CD4-positive, alpha-beta T cell treated with Interleukin-6 for 4 hours (primary cell): ENCODE data around the gene SDHAF4.
"Not testable (repeated sequence)": the region's sequence is repeated elsewhere in the genome, so short reads cannot be mapped to it uniquely, and the experiment has no call there.

Experiments used
- DNase-seq: peaks from one replicate; pipeline ENCODE4 v3.0.0-alpha.2; 2020; ENCODE audit warnings: mixed read lengths

The SDHAF4 gene

GRCh38 chr6:70593118-70593486, 26.4 kb downstream of the SDHAF4 start:
- DNase-seq, result no peak

- no peak for DNase-seq
These were observed 32.5 kb downstream of the SDHAF4 start for GRCh38 chr6:70599187-70599586.

DNA sequence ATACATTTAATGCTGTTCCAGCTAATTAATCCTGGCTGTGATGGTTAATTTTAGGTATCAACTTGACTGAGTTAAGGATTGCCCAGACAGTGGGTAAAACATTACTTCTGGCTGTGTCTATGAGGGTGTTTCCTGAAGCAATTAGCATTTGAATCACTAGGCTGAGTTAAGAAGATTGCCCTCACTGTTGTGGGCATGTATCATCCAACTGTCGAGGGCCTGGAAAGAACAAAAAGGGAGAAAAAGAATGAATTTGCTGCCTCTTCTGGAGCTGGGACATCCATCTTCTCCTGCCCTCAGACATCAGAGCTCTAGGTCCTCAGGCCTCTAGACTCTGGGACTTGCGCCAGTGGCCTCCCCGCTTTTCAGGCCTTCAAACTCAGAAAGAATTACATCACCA, 34.3 kb downstream of the SDHAF4 start:
- no peak for DNase-seq

GRCh38 chr6:70604254-70604653, 37.5 kb downstream of the SDHAF4 start:
- no peak for DNase-seq

GRCh38 chr6:70607371-70607770, 40.6 kb downstream of the SDHAF4 start:
- not testable (repeated sequence) for DNase-seq

- DNase-seq, result not testable (repeated sequence)
These were observed 42.5 kb downstream of the SDHAF4 start for GRCh38 chr6:70609181-70609580.

DNA sequence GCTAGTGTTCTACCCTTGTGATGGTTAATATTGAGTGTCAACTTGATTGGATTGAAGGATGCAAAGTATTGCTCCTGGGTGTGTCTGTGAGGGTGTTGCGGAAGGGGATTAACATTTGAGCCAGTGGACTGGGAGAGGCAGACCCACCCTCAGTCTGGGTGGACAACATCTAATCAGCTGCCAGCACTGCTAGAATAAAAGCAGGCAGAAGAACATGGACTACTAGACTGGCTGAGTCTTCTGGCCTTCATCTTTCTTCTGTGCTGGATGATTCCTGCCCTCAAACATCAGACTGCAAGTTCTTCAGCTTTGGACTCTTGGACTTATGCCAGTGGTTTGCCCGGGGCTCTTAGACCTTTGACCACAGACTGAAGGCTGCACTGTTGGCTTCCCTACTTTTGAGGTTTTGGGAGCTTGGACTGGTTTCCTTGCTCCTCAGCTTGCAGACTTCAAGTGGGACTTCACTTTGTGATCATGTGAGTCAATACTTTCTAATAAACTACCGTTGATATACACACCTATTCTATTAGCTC, 50.1 kb downstream of the SDHAF4 start:
- DNase-seq, result no peak

DNA sequence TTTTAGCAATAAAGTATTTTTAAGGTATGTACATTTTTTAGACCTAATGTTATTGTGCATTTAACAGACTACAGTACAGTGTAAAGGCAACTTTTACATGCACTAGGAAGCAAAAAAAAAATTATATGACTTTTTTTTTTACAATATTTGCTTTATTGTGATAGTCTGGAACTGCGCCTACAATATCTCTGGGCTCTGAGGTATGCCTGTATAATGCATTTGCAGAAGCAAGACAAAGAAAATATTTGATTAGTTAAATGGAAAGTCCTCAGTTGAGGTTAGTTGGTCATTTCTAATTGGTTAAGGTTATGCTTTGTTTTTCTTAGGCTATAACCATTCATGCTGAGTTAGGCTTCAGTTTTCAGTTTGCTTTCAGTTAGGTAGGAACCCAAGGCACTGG, 54.0 kb downstream of the SDHAF4 start:
- DNase-seq, result no peak

DNA sequence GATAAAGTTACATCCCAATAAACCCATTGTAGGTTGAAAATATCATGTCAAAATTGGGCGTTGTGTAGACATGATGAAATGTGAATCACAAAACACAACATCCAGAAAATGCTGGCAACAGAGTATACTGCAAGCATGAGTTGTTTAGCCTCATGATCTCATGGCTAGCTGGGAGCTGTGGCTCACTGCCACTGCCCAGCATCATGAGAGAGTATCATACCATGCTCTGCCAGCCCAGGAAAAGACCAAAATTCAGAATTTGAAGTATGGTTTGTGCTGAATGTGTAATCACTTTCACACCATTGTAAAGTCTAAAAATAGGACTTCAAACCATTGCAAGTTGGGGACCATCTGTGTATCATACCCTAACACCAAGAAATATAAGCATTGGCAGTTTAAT, 55.7 kb downstream of the SDHAF4 start:
- DNase-seq, result no peak

GRCh38 chr6:70625436-70625835, 58.7 kb downstream of the SDHAF4 start:
- no peak for DNase-seq

DNA sequence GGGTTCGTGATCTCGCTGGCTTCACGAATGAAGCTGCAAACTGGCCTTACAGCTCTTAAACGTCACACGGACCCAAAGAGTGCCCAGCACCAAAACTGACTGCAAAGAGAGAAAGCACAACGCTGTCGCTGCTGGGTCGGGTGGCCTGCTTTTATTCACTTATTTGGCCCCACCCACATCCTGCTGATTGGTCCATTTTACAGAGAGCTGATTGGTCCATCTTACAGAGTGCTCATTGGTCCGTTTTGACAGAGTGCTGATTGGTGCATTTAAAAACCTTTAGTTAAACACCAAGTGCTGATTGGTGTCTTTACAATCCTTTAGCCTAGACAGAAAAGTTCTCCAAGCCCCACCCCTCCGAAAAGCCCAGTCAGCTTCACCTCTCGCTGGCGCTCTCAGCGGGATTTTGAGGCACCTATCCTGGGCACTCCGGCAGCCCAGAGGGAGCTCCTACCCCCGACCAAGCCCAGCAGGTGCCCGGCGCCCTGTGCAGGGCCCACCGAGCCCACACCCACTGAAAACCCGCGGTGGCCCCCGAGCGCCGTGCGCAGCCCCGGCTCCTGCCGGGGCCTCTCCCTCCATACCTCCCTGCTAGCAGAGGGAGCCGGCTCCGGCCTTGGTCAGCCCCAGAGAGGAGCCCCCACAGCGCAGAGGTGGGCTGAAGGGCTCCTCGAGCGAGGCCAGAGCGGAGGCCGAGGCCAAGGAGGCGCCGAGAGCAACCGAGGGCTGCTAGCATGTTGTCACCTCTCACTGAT, 60.9 kb downstream of the SDHAF4 start:
- no peak for DNase-seq

- DNase-seq, result no peak
These were observed 63.2 kb downstream of the SDHAF4 start for GRCh38 chr6:70629929-70630328.

DNA sequence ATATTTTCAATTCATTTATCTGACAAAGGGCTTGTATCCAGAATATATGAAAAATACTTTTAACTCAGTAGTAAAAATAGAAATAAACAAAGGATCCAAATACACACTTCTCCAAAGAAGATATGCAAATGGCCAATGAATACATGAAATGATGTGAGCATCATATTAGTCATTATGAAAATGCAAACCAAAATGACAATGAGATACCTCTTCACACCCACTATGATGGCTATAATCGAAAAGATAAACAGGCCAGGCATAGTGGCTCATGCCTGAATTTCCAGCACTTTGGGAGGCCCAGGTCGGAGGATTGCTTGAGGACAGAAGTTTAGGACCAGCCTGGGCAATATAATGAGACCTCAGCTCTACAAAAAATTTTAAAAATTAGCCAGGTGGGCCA, 67.1 kb downstream of the SDHAF4 start:
- no peak for DNase-seq

DNA sequence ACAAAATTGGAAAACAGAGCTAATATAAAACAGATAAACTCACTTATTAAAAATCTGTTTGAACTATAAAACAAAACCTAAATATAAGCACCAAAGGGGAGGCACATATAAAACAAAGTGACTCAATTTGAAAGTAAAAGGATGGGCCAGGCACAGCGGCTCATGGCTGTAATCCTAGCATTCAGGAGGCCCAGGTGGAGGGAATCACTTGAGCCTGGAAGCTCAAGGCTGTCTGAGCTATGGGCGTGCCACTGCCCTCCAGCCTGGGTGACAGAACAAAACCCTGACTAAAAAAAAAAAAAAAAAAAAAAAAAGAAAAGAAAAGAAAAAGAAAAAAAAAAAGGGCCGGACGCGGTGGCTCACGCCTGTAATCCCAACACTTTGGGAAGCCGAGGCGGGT, 69.9 kb downstream of the SDHAF4 start:
- DNase-seq, result no peak

DNA sequence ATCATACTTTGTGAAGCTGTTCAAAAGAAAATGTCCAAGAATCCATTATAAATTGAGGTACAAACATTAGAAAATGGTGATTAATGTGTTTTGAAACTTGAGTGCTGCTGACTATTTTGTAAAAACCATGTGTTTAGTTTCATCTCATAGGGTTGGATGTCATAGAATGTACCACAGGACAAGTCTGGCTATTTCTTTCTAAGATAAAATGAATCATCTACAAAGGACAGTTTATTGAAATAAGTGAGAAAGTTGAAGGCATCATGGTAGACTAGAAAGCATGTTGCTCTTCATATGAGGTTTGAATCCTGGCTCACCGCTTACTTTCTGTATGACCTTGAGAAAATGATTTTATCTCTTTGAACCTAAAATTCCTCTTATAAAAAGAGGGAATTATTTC, 71.7 kb downstream of the SDHAF4 start:
- no peak for DNase-seq
